NCI-H146 (cell line): Measurements from ENCODE around the gene RNF225.
"Not testable (repeated sequence)": the region's sequence is repeated elsewhere in the genome, so short reads cannot be mapped to it uniquely, and the experiment has no call there.

Experiments used
- DNase-seq: peaks from one replicate; lab custom pipeline; 2025; lab: John Stamatoyannopoulos, UW

RNF225 gene

GRCh38 chr19:58409010-58409790 is 13.7 kb downstream of the RNF225 start:
- peak; percentile 55 for DNase-seq

- no peak for DNase-seq
Observed at GRCh38 chr19:58416604-58417003, 21.1 kb downstream of the RNF225 start.

- DNase-seq = no peak
Observed at GRCh38 chr19:58417071-58417470, 21.6 kb downstream of the RNF225 start.

GRCh38 chr19:58428617-58429016 is 33.2 kb downstream of the RNF225 start:
- no peak for DNase-seq

- no peak for DNase-seq
Observed at GRCh38 chr19:58429745-58430144, 34.3 kb downstream of the RNF225 start.

- DNase-seq = no peak
Observed at GRCh38 chr19:58434217-58434616, 38.8 kb downstream of the RNF225 start.

- peak; percentile 98 for DNase-seq
Observed at GRCh38 chr19:58439576-58440554, 44.4 kb downstream of the RNF225 start, which contains the start of gene ZNF132. ZNF132 (minus strand) TSS chr19:58440153; CDS start chr19:58439821, 332 bp downstream.

GRCh38 chr19:58440556-58440955 is 45.1 kb downstream of the RNF225 start:
- no peak for DNase-seq

GRCh38 chr19:58442986-58443385 is 47.5 kb downstream of the RNF225 start:
- not testable (repeated sequence) for DNase-seq
